ENCODE data around the gene N4BP2L1.
A peak's percentile ranks its signal among the peaks of the same experiment; 100 is the strongest.

N4BP2L1 gene

GRCh38 chr13:32427852-32428580 is at the start of gene N4BP2L1:
TSS of gene N4BP2L1 (minus strand) at chr13:32428130. CDS start at chr13:32428082, 48 bp downstream.
- peak; percentile 91 to 93 for DNase-seq

GRCh38 chr13:32476892-32477291 is 49.0 kb upstream of the N4BP2L1 start:
- DNase-seq: no peak

DNA sequence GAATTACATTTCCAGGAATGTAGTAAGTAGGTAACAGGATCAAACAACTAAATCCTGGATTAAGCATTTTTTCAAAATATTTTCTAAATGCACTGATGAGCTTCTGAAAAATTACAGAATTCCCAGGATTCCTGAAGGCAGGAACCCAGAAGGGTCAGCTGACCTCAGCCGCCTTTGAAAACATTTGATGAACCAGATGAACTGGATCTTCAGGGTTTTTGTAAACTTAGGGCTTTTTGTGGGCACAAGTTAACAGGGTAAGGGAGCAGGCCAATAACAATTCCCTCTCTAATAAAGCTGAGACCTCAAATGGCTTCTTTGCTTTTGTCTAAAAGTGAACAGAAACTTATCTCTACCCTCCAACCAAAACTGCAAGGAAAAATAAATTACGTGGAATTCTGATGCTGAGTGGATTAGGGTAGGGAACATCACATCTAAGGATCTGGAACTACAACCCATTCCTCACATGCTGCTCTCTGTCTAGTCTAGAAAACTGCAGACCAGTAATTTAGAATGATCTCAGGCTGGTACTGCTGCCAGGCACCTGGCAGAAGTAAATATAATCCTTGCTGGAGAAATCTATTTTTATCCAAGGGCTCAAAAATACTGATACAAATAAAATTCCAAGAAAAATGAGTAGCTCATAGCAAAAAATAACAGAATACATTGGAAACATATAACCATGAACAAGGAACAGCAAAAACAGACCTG is 48.2 kb upstream of the N4BP2L1 start:
- DNase-seq: no peak

DNA sequence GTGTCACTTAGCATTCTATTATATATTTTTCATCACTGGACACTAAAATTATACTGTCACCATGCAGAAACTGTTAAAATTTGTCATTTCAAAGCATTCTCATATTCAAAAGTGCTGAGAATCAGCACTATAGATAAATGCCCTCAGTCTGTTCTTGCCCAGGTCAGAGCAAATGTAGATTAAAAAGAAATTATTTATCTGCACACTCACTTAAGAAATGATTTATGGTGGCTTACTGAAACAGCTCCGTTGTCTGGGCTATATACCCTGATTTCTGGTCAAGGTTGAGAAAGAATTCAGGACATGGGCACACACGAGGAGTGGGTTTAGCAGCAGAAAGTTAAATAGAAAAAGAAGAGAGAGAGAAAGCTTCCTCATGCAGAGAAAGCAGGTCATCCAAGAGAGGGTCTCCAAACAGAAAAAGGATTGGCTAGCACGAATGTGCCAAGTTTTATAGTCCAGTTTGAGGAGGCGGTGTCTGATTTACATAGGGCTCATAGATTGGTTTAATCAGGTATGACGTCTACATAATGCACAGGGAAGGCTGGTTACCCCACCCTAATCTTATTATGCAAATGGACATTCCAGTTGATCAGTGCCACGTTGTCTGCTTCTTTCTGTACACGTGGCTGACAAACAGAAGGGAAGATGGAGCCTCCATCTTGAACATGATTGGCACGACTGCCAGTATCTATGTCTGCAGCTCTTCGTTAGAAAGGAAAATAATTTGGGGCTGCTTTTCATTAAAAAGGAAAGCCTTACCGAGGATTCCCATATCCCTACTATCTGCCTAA is 47.3 kb upstream of the N4BP2L1 start:
- no peak for DNase-seq

GRCh38 chr13:32473650-32474049 is 45.7 kb upstream of the N4BP2L1 start:
- DNase-seq: no peak

- no peak for DNase-seq
These were observed 44.3 kb upstream of the N4BP2L1 start for GRCh38 chr13:32472194-32472621.

- no peak for DNase-seq
These were observed 43.4 kb upstream of the N4BP2L1 start for GRCh38 chr13:32471187-32471922.

- no peak for DNase-seq
These were observed 40.7 kb upstream of the N4BP2L1 start for GRCh38 chr13:32468502-32469142.

DNA sequence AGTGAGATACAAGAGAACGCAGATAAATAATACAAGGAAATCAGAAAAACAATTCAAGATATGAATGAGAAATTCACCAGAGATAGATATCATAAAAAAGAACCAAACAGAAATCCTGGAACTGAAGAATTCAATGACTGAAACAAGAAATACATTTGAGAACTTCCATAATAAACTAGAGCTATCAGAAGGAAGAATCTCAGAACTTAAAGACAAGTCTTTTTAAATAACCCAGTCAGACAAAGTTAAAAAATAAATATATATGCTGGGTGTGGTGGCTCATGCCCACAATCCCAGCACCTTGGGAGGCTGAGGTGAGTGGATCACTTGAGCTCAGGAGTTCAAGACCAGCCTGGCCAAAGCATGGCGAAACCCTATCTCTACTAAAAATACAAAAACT is 28.7 kb upstream of the N4BP2L1 start:
- DNase-seq: no peak

DNA sequence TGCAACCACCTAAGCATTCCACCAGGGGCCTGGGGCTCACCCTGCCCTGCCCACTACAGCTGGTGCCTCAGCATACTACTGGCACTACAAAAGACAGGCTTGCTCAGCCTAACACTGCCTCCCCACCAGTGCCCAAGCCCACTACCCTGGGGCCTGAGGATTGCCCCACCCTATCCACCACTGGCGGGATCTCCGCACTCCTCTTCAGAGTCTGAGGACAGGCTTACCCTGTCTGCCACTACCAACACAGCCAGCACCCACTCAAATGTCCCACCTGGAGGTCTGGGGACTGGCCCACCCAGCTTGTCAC is 27.6 kb upstream of the N4BP2L1 start:
- no peak for DNase-seq

- no peak for DNase-seq
These were observed 27.1 kb upstream of the N4BP2L1 start for GRCh38 chr13:32454886-32455593.

- DNase-seq: no peak
These were observed 26.1 kb upstream of the N4BP2L1 start for GRCh38 chr13:32453981-32454380.

DNA sequence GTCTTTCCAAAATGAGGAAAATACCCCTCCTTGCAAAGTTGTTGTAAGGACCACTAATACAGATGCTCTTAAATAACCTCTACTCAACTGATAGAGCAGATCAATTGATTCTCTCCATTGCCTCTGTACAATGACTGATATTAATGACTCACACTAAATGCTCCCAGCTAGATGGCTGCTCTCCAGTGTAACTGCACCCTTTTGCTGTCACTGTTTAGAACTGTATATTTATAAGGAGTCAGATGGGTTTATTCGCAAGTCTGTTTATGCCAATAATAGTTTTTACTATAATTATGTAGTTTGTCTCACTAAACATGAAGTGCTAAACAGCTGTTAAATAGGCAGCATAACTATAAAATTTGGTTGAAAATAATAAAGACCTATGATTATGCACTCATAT is 21.0 kb upstream of the N4BP2L1 start:
- DNase-seq: no peak

- no peak for DNase-seq
These were observed 20.1 kb upstream of the N4BP2L1 start for GRCh38 chr13:32447894-32448623.

- DNase-seq: no peak
These were observed 19.0 kb upstream of the N4BP2L1 start for GRCh38 chr13:32446773-32447465.

DNA sequence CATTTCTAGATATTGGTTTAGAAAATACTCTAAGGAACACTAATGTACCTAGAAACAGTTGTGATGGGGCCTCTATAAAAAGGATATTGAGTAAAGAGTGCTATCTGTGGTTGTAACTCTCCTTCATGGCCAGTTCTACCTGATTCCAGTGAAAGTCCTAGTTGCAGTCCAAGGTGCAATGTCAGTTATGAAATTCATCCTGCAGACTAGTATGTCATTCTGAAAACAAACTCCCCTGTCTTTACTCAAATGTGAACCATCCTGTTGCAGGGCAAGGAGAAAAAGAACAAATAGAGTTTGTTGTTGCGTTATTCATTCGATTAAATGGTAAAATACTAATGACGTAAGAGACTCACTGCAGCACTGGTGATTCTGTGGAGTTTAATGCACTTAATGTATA is 18.3 kb upstream of the N4BP2L1 start:
- no peak for DNase-seq

GRCh38 chr13:32445461-32445860 is 17.5 kb upstream of the N4BP2L1 start:
- DNase-seq: no peak

- peak; percentile 53 to 57 for DNase-seq
These were observed 15.2 kb upstream of the N4BP2L1 start for GRCh38 chr13:32443111-32443510.

DNA sequence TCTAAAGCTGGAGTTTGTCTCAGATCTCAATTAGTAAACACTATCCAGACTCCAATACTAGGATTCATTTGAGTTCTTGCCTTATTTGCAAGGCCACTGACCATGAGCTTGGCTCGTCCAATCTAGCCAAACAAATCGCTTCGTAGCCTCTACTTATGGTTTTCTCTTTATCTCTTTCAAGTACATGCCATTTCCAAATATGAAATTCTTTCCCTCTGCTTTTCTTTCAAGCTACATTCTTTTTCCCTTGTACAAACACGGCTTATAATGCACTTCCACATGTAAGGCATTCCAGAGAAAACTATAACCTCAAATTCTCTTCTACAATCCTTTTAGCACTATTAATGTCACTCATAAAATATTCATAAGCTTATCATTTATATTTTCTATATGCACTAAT is 10.9 kb upstream of the N4BP2L1 start:
- DNase-seq: no peak

DNA sequence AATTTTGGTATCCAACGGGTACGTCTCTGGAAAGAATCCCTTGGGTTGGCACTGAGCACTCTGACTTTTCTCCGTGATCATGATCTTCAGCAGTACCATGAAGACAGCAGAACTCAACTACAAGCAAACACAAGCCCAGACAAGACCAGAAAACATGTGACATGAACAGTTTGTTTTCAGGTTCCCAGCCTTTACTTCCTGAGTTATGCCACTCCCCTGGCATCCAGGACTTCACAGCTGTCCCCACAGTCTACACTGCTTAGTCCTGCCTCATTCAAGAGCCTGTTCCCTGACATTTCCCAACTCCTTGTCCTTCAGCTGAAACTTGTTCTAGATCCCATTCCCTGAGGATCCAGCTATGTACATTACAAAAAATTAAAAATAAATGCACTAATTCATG is 4.9 kb upstream of the N4BP2L1 start:
- DNase-seq: no peak

DNA sequence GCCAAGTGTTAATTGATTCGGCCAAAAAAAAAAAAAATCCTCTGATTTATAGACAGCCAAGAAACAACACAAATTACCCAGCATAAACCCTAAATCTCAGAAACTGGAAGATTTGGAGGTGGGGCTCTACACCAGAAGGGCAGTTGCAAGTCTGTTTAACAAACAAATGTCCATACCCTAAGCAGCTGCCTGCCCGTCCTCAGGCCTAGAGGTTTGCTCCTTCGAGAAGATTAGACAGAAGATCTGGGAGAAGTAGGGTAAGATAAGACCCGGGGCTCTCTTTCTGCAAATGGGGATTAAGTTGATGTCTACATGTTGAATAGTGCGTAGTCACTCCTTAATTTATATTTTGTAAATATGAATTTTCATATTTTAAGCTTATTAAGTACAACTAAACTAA is 3.4 kb upstream of the N4BP2L1 start:
- DNase-seq: no peak

Data from CD4-positive, alpha-beta T cell treated with Interleukin-1 beta for 1 hour (primary cell).